Ishikawa (cell line): ENCODE results near the gene ZC3H11A.

Experiments
- CEBPB ChIP-seq: IDR thresholded peaks from 2 replicates; pipeline ENCODE4 v1.6.1; 2012
- CREB1 ChIP-seq: IDR thresholded peaks from 2 replicates; pipeline ENCODE4 v1.6.1; 2012; ENCODE audit warnings: low read depth
- EGR1 ChIP-seq: IDR thresholded peaks from 2 replicates; pipeline ENCODE4 v1.6.1; 2012
- EP300 ChIP-seq: IDR thresholded peaks from 2 replicates; pipeline ENCODE4 v1.6.1; 2012; ENCODE audit warnings: borderline replicate concordance
- FOXM1 ChIP-seq: IDR thresholded peaks from 2 replicates; pipeline ENCODE4 v1.6.1; 2012; ENCODE audit warnings: low read depth, borderline replicate concordance
- MAX ChIP-seq: IDR thresholded peaks from 2 replicates; pipeline ENCODE4 v1.6.1; 2012
- NFIC ChIP-seq: IDR thresholded peaks from 2 replicates; pipeline ENCODE4 v1.6.1; 2012
- RAD21 ChIP-seq: IDR thresholded peaks from 2 replicates; pipeline ENCODE4 v1.6.1; 2012; ENCODE audit warnings: low read depth
- REST ChIP-seq: IDR thresholded peaks from 2 replicates; pipeline ENCODE4 v1.6.1; 2012; ENCODE audit warnings: low read depth, mild to moderate bottlenecking
- TAF1 ChIP-seq: IDR thresholded peaks from 2 replicates; pipeline ENCODE4 v1.6.1; 2012; ENCODE audit warnings: low read depth, mild to moderate bottlenecking
- TCF12 ChIP-seq: IDR thresholded peaks from 2 replicates; pipeline ENCODE4 v1.6.1; 2012; ENCODE audit warnings: low read depth
- TEAD4 ChIP-seq: IDR thresholded peaks from 2 replicates; pipeline ENCODE4 v1.6.1; 2012
- USF1 ChIP-seq: IDR thresholded peaks from 2 replicates; pipeline ENCODE4 v1.6.1; 2012
- YY1 ChIP-seq: IDR thresholded peaks from 2 replicates; pipeline ENCODE4 v1.6.1; 2012; ENCODE audit warnings: low read depth
- ZBTB7A ChIP-seq: IDR thresholded peaks from 2 replicates; pipeline ENCODE4 v1.6.1; 2012; ENCODE audit warnings: low read depth

Gene ZC3H11A

GRCh38 chr1:203818399-203818798, 23.0 kb downstream of the ZC3H11A start:
- TF ChIP-seq MAX = no peak
- TF ChIP-seq TAF1 = no peak

- TF ChIP-seq TCF12 (no peak), RAD21 (no peak), TAF1 (no peak), CEBPB (no peak), REST (no peak)
These were observed 27.9 kb downstream of the ZC3H11A start for GRCh38 chr1:203823306-203823705.

- TF ChIP-seq FOXM1 (no peak), TEAD4 (no peak)
These were observed 30.8 kb downstream of the ZC3H11A start for GRCh38 chr1:203826175-203826574.

GRCh38 chr1:203828002-203828401, 32.6 kb downstream of the ZC3H11A start:
- TF ChIP-seq EGR1 (no peak), ZBTB7A (no peak), RAD21 (no peak), FOXM1 (no peak), EP300 (no peak), NFIC (no peak), USF1 (no peak), TAF1 (no peak), CEBPB (no peak), CREB1 (no peak), YY1 (no peak), TCF12 (no peak), MAX (no peak), REST (no peak), TEAD4 (no peak)

- TF ChIP-seq YY1 = no peak
- no peak for TF ChIP-seq RAD21
- TF ChIP-seq NFIC = no peak
- no peak for TF ChIP-seq EGR1
- no peak for TF ChIP-seq EP300
- TF ChIP-seq ZBTB7A = no peak
- TF ChIP-seq TCF12 = no peak
- no peak for TF ChIP-seq TAF1
- no peak for TF ChIP-seq MAX
- TF ChIP-seq TEAD4 = no peak
- no peak for TF ChIP-seq CREB1
- no peak for TF ChIP-seq FOXM1
- TF ChIP-seq REST = no peak
- TF ChIP-seq USF1 = no peak
These were observed 33.1 kb downstream of the ZC3H11A start for GRCh38 chr1:203828503-203828902.
